ENCODE results near the gene CYB561. TPM values are rescaled to one million over a fixed set of nuclear protein-coding genes. Genes with fewer than 3 reads are reported as not detected.

CYB561 gene
- total RNA-seq, 1 experiment from 2014 or later: 67.6 TPM

DNA sequence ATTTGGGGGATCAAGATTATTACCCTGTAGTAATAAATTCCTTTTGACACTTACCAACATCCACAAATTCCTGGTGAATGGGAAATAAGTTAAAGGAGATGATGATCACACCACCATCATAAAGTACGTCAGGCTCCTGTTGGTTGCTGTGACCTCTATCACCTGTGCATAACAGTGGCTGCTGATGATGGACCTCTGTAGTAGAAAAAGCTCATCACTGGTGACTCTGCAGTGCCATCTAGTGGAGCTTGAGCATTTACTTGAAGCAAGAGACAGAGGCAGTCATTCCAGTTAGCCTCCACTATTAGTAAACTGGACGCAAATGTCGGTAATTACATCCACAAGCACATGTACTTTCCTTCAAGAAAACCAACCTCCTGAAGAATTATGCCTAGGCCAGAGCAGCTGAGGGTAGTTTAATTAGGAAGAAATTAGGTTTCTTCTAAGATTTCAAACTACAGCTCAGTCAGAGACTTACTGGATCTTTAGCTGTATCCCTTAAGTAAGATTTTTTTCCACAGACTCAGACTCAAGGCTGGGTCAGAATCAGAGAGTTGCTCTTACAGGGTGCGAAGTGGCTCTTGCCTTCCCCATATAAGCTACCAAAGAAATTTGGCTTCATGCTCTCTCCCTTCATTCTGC, 39.3 kb downstream of the CYB561 start (continued):
- no peak for TF ChIP-seq POLR2AphosphoS5 (IDR thresholded peaks at IDR 0.05; ENCODE audit: low read depth, low read length)
- peak; percentile 98 for TF ChIP-seq RAD21 (IDR thresholded peaks at IDR 0.05; ENCODE audit: low read depth)
- no peak for TF ChIP-seq EZH2 (IDR thresholded peaks at IDR 0.05)
- TF ChIP-seq, protein P1, sequence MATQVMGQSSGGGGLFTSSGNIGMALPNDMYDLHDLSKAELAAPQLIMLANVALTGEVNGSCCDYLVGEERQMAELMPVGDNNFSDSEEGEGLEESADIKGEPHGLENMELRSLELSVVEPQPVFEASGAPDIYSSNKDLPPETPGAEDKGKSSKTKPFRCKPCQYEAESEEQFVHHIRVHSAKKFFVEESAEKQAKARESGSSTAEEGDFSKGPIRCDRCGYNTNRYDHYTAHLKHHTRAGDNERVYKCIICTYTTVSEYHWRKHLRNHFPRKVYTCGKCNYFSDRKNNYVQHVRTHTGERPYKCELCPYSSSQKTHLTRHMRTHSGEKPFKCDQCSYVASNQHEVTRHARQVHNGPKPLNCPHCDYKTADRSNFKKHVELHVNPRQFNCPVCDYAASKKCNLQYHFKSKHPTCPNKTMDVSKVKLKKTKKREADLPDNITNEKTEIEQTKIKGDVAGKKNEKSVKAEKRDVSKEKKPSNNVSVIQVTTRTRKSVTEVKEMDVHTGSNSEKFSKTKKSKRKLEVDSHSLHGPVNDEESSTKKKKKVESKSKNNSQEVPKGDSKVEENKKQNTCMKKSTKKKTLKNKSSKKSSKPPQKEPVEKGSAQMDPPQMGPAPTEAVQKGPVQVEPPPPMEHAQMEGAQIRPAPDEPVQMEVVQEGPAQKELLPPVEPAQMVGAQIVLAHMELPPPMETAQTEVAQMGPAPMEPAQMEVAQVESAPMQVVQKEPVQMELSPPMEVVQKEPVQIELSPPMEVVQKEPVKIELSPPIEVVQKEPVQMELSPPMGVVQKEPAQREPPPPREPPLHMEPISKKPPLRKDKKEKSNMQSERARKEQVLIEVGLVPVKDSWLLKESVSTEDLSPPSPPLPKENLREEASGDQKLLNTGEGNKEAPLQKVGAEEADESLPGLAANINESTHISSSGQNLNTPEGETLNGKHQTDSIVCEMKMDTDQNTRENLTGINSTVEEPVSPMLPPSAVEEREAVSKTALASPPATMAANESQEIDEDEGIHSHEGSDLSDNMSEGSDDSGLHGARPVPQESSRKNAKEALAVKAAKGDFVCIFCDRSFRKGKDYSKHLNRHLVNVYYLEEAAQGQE (IDR thresholded peaks at IDR 0.05; ENCODE audit: low read depth): no peak
- TF ChIP-seq, protein P2, sequence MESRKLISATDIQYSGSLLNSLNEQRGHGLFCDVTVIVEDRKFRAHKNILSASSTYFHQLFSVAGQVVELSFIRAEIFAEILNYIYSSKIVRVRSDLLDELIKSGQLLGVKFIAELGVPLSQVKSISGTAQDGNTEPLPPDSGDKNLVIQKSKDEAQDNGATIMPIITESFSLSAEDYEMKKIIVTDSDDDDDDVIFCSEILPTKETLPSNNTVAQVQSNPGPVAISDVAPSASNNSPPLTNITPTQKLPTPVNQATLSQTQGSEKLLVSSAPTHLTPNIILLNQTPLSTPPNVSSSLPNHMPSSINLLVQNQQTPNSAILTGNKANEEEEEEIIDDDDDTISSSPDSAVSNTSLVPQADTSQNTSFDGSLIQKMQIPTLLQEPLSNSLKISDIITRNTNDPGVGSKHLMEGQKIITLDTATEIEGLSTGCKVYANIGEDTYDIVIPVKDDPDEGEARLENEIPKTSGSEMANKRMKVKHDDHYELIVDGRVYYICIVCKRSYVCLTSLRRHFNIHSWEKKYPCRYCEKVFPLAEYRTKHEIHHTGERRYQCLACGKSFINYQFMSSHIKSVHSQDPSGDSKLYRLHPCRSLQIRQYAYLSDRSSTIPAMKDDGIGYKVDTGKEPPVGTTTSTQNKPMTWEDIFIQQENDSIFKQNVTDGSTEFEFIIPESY (IDR thresholded peaks at IDR 0.05; ENCODE audit: extremely low read depth, insufficient replicate concordance, low read length): no peak

GRCh38 chr17:63405741-63406261, 40.3 kb downstream of the CYB561 start:
- H3K9me2 ChIP-seq (ENCODE audit: insufficient read depth): no peaks in the 10 kb centered on the region
- H3K4me2 ChIP-seq (ENCODE audit: low read length): no peak overlapping the region
- ATAC-seq: peak; percentile 59
- H3K4me3 ChIP-seq (replicated peaks in 1 of 2; ENCODE audit: low read depth in 1 of 2, low read length in 2 of 2): no peak overlapping the region
- BruUV-seq (replicated peaks): no TSS peak
- H2AFZ ChIP-seq (ENCODE audit: low read depth, low read length, poor library complexity, severe bottlenecking): no peak overlapping the region
- no peaks in the 10 kb centered on the region for H3K9me3 ChIP-seq (ENCODE audit: control insufficient read depth in 1 of 2, insufficient read depth in 1 of 2, low read depth in 1 of 2, low read length in 2 of 2)
- H3K27ac ChIP-seq (ENCODE audit: low read depth, low read length): no peak overlapping the region
- RAD21 ChIA-PET (ENCODE audit: low non-redundant PET in 1 of 2, low total read pairs in 2 of 2, uncharacterized antibody in 2 of 2, unreplicated experiment in 2 of 2): interaction anchor here (0.5 to 1.5 kb wide), 6 partner anchors 290 to 714 kb away, joined by 3 to 14 read pairs (median 4); no protein-coding TSS in a partner anchor
- no peaks in the 10 kb centered on the region for H3K79me2 ChIP-seq (ENCODE audit: insufficient read depth, low read length)
- no peaks in the 10 kb centered on the region; a peak in 1 of 4 replicates for H3K4me1 ChIP-seq (ENCODE audit: control insufficient read depth in 1 of 2, insufficient read depth in 2 of 2, low read length in 2 of 2)
- CTCF ChIA-PET: interaction anchor here (0.8 to 3.0 kb wide), 21 partner anchors 8 to 766 kb away, joined by 3 to 66 read pairs (median 6); no protein-coding TSS in a partner anchor
- intact Hi-C loops (cut with micrococcal nuclease): loop anchor here (1.0 to 10.0 kb wide), 8 partner anchors 158 to 851 kb away; no protein-coding TSS in a partner anchor
- peak; percentile 62 for DNase-seq (ENCODE audit: low read depth, low spot score)
- H3K36me3 ChIP-seq (ENCODE audit: control insufficient read depth in 1 of 2, insufficient read depth in 2 of 2, low read length in 2 of 2): no peaks in the 10 kb centered on the region; a peak in 1 of 4 replicates
- no peaks in the 10 kb centered on the region; the same call in 1 of the 2 replicates for H4K20me1 ChIP-seq (ENCODE audit: insufficient read depth)
- POLR2A ChIA-PET: no interaction called here
- no peak overlapping the region for H3K9ac ChIP-seq (ENCODE audit: low read length)
- no peaks in the 10 kb centered on the region for H3K27me3 ChIP-seq (ENCODE audit: insufficient read depth, low read length)
- no peak for TF ChIP-seq ELF1 (IDR thresholded peaks at IDR 0.05; ENCODE audit: borderline replicate concordance, low read depth)
- no peak for TF ChIP-seq EZH2 (IDR thresholded peaks at IDR 0.05)
- TF ChIP-seq, protein P3, sequence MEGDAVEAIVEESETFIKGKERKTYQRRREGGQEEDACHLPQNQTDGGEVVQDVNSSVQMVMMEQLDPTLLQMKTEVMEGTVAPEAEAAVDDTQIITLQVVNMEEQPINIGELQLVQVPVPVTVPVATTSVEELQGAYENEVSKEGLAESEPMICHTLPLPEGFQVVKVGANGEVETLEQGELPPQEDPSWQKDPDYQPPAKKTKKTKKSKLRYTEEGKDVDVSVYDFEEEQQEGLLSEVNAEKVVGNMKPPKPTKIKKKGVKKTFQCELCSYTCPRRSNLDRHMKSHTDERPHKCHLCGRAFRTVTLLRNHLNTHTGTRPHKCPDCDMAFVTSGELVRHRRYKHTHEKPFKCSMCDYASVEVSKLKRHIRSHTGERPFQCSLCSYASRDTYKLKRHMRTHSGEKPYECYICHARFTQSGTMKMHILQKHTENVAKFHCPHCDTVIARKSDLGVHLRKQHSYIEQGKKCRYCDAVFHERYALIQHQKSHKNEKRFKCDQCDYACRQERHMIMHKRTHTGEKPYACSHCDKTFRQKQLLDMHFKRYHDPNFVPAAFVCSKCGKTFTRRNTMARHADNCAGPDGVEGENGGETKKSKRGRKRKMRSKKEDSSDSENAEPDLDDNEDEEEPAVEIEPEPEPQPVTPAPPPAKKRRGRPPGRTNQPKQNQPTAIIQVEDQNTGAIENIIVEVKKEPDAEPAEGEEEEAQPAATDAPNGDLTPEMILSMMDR (IDR thresholded peaks at IDR 0.05 in 2 of 3, conservative IDR thresholded peaks at IDR 0.05 in 1 of 3; ENCODE audit: borderline replicate concordance in 1 of 3, insufficient read depth in 1 of 3, low read depth in 2 of 3, low read length in 2 of 3): peak; percentile 72 to 93 (median 81); a peak in 5 of 6 replicates
- TF ChIP-seq ATF3 (IDR thresholded peaks at IDR 0.05): no peak
- TF ChIP-seq JUND (IDR thresholded peaks at IDR 0.05): no peak
- peak; percentile 61 for TF ChIP-seq RAD21 (IDR thresholded peaks at IDR 0.05; ENCODE audit: low read depth)
- TF ChIP-seq, protein P2 (IDR thresholded peaks at IDR 0.05; ENCODE audit: extremely low read depth, insufficient replicate concordance, low read length): no peak
- TF ChIP-seq POLR2AphosphoS5 (IDR thresholded peaks at IDR 0.05; ENCODE audit: low read depth, low read length): no peak
- TF ChIP-seq FOSL1 (IDR thresholded peaks at IDR 0.05; ENCODE audit: low read depth): 0 out of 2 replicates have a peak, but pooled peaks have one; percentile 7
- peak; percentile 44; the same call in 1 of the 2 replicates for TF ChIP-seq CBX3 (IDR thresholded peaks at IDR 0.05; ENCODE audit: low read depth)

All from HCT116 (cell line).